HUES64 (cell line): ENCODE data around the gene RHOJ.

Source experiments
- H3K27ac ChIP-seq: 2 replicates; pipeline ENCODE4 v1.7.0; 2013; ENCODE audit warnings: low read depth, low read length, inconsistent platforms
- H3K27me3 ChIP-seq: 2 replicates; pipeline ENCODE4 v1.6.1; 2013; ENCODE audit warnings: mild to moderate bottlenecking, low read length; ENCODE audit not compliant: insufficient read depth
- H3K36me3 ChIP-seq: 2 replicates; pipeline ENCODE4 v1.6.1; 2013; ENCODE audit warnings: mild to moderate bottlenecking, low read length; ENCODE audit not compliant: insufficient read depth
- H3K4me1 ChIP-seq: 2 replicates; pipeline ENCODE4 v1.6.1; 2013; ENCODE audit warnings: mild to moderate bottlenecking, low read length, moderate library complexity; ENCODE audit not compliant: insufficient read depth
- H3K4me3 ChIP-seq: 2 replicates; pipeline ENCODE4 v1.5.1; 2013; ENCODE audit warnings: mild to moderate bottlenecking, low read length, moderate library complexity
- H3K9ac ChIP-seq: 2 replicates; pipeline ENCODE4 v1.6.1; 2013; ENCODE audit warnings: mild to moderate bottlenecking, low read depth, low read length
- H3K9me3 ChIP-seq: 2 replicates; pipeline ENCODE4 v1.6.1; 2013; ENCODE audit warnings: low read depth, low read length; ENCODE audit not compliant: insufficient read depth
- WGBS: fragments of 150-250, 120-280 bp; methylation state at CpG from one replicate; pipeline ENCODE4 v1.1.7; 2013; ENCODE audit warnings: missing lambda C conversion rate; 5-methylcytosine and 5-hydroxymethylcytosine counted together

RHOJ gene

GRCh38 chr14:63205866-63206265 lies 1.6 kb downstream of the RHOJ start:
- Histone ChIP-seq H3K9me3 (no peaks in the 10 kb centered on the region), H3K27ac (no peak overlapping the region), H3K9ac (no peak overlapping the region), H3K27me3 (no peaks in the 10 kb centered on the region), H3K4me3 (no peak overlapping the region), H3K4me1 (peaks cover 23% of the 10 kb centered on the region; the same call in 1 of the 2 replicates), H3K36me3 (no peaks in the 10 kb centered on the region)

GRCh38 chr14:63209160-63209559 lies 4.9 kb downstream of the RHOJ start:
- H3K9me3 ChIP-seq: no peaks in the 10 kb centered on the region
- 91% methylated on average over 1 of the region's 1 CpG for WGBS

GRCh38 chr14:63210812-63211211 lies 6.6 kb downstream of the RHOJ start:
- no peak overlapping the region for H3K9ac ChIP-seq
- no peaks in the 10 kb centered on the region for H3K9me3 ChIP-seq
- no peak overlapping the region for H3K27ac ChIP-seq
- H3K36me3 ChIP-seq: no peaks in the 10 kb centered on the region
- H3K4me1 ChIP-seq: no peaks in the 10 kb centered on the region; the same call in 1 of the 2 replicates
- 100% methylated on average over 1 of the region's 1 CpG for WGBS
- no peaks in the 10 kb centered on the region for H3K27me3 ChIP-seq
- no peak overlapping the region for H3K4me3 ChIP-seq

More at GRCh38 chr14:63209160-63209559, 4.9 kb downstream of the RHOJ start:
- Histone ChIP-seq H3K36me3 (no peaks in the 10 kb centered on the region), H3K9ac (no peak overlapping the region), H3K4me1 (peaks cover 15% of the 10 kb centered on the region; the same call in 1 of the 2 replicates), H3K4me3 (no peak overlapping the region), H3K27ac (no peak overlapping the region), H3K27me3 (no peaks in the 10 kb centered on the region)

- Histone ChIP-seq H3K27me3 (no peaks in the 10 kb centered on the region), H3K27ac (no peak overlapping the region), H3K36me3 (no peaks in the 10 kb centered on the region), H3K9ac (no peak overlapping the region), H3K4me3 (no peak overlapping the region), H3K4me1 (no peaks in the 10 kb centered on the region), H3K9me3 (no peaks in the 10 kb centered on the region)
- 70% methylated on average over 1 of the region's 2 CpGs for WGBS
Measured at GRCh38 chr14:63212209-63212608, 8.0 kb downstream of the RHOJ start.

GRCh38 chr14:63212776-63213500 lies 8.7 kb downstream of the RHOJ start:
- 95% methylated on average over 2 of the region's 2 CpGs for WGBS
- no peaks in the 10 kb centered on the region for H3K4me1 ChIP-seq
- no peak overlapping the region for H3K9ac ChIP-seq
- no peaks in the 10 kb centered on the region for H3K27me3 ChIP-seq
- no peak overlapping the region for H3K4me3 ChIP-seq
- no peaks in the 10 kb centered on the region for H3K36me3 ChIP-seq
- no peak overlapping the region for H3K27ac ChIP-seq
- no peaks in the 10 kb centered on the region for H3K9me3 ChIP-seq

GRCh38 chr14:63214417-63215196 lies 10.4 kb downstream of the RHOJ start:
- no peaks in the 10 kb centered on the region for H3K36me3 ChIP-seq
- H3K4me1 ChIP-seq: no peaks in the 10 kb centered on the region
- no peak overlapping the region for H3K27ac ChIP-seq
- no peaks in the 10 kb centered on the region for H3K27me3 ChIP-seq
- no peak overlapping the region for H3K4me3 ChIP-seq
- H3K9me3 ChIP-seq: no peaks in the 10 kb centered on the region
- no peak overlapping the region for H3K9ac ChIP-seq
- 90% methylated on average over 5 of the region's 5 CpGs for WGBS

GRCh38 chr14:63220526-63220925 lies 16.3 kb downstream of the RHOJ start:
- H3K36me3 ChIP-seq: no peaks in the 10 kb centered on the region
- no peak overlapping the region for H3K4me3 ChIP-seq
- no peaks in the 10 kb centered on the region for H3K4me1 ChIP-seq
- H3K9me3 ChIP-seq: no peaks in the 10 kb centered on the region
- no peak overlapping the region for H3K27ac ChIP-seq
- H3K9ac ChIP-seq: no peak overlapping the region
- 96% methylated on average over 3 of the region's 3 CpGs for WGBS
- no peaks in the 10 kb centered on the region for H3K27me3 ChIP-seq

GRCh38 chr14:63223596-63223995 lies 19.4 kb downstream of the RHOJ start:
- H3K27ac ChIP-seq: no peak overlapping the region
- H3K9ac ChIP-seq: no peak overlapping the region
- no peaks in the 10 kb centered on the region for H3K4me1 ChIP-seq
- 93% methylated on average over 3 of the region's 3 CpGs for WGBS
- H3K9me3 ChIP-seq: no peaks in the 10 kb centered on the region
- H3K27me3 ChIP-seq: no peaks in the 10 kb centered on the region
- no peak overlapping the region for H3K4me3 ChIP-seq
- H3K36me3 ChIP-seq: no peaks in the 10 kb centered on the region

- no peak overlapping the region for H3K9ac ChIP-seq
- H3K9me3 ChIP-seq: no peaks in the 10 kb centered on the region
- H3K36me3 ChIP-seq: no peaks in the 10 kb centered on the region
- H3K4me3 ChIP-seq: no peak overlapping the region
- H3K4me1 ChIP-seq: no peaks in the 10 kb centered on the region
- 90% methylated on average over 4 of the region's 4 CpGs for WGBS
- H3K27me3 ChIP-seq: no peaks in the 10 kb centered on the region
- H3K27ac ChIP-seq: no peak overlapping the region
Measured at GRCh38 chr14:63224196-63224595, 20.0 kb downstream of the RHOJ start.

GRCh38 chr14:63228217-63228616 lies 24.0 kb downstream of the RHOJ start:
- Histone ChIP-seq H3K4me3 (no peak overlapping the region), H3K36me3 (no peaks in the 10 kb centered on the region), H3K27ac (no peak overlapping the region), H3K4me1 (no peaks in the 10 kb centered on the region), H3K27me3 (no peaks in the 10 kb centered on the region), H3K9me3 (no peaks in the 10 kb centered on the region), H3K9ac (no peak overlapping the region)
- 94% methylated on average over 1 of the region's 2 CpGs for WGBS

GRCh38 chr14:63229330-63230059 lies 25.3 kb downstream of the RHOJ start:
- Histone ChIP-seq H3K9me3 (no peaks in the 10 kb centered on the region), H3K9ac (no peak overlapping the region), H3K4me1 (no peaks in the 10 kb centered on the region), H3K4me3 (no peak overlapping the region), H3K27me3 (no peaks in the 10 kb centered on the region), H3K36me3 (no peaks in the 10 kb centered on the region), H3K27ac (no peak overlapping the region)
- WGBS: 93% methylated on average over 5 of the region's 5 CpGs
